WTC11 (cell line): ENCODE data around the gene PRPF8. TPM values are rescaled to one million over a fixed set of nuclear protein-coding genes. Genes with fewer than 3 reads are reported as not detected.

Experiments used
- ATAC-seq: fragments of 200-7000 bp; cut with Tn5 transposase; 2 replicates; pipeline ENCODE4 v1.10.0; 2021; ENCODE audit warnings: mild to moderate bottlenecking, moderate library complexity
- CTCF ChIA-PET: fragments of 300-600 bp; sonication (Branson Sonifier 250); formaldehyde crosslinking; loops from one replicate; lab custom pipeline; 2021; ENCODE audit warnings: antibody characterized with exemption; lab: Charles Lee
- POLR2A ChIA-PET: fragments of 350-600 bp; sonication (Branson Sonifier 250); formaldehyde crosslinking; loops from one replicate; lab custom pipeline; 2021; ENCODE audit warnings: antibody characterized with exemption; lab: Charles Lee
- DNase-seq: peaks from one replicate; pipeline ENCODE4 v3.0.0; 2021; ENCODE audit warnings: low spot score
- H3K27ac Mint-ChIP-seq: 2 replicates; pipeline ENCODE4 v1.8.0; 2021; ENCODE audit warnings: mixed read lengths
- H3K27me3 Mint-ChIP-seq: 2 replicates; pipeline ENCODE4 v1.8.0; 2021; ENCODE audit warnings: low read depth, mild to moderate bottlenecking, moderate library complexity, mixed read lengths
- H3K36me3 Mint-ChIP-seq: 2 replicates; pipeline ENCODE4 v1.8.0; 2021; ENCODE audit warnings: mixed read lengths
- H3K4me1 Mint-ChIP-seq: 2 replicates; pipeline ENCODE4 v1.8.0; 2022; ENCODE audit warnings: mixed read lengths
- H3K4me3 Mint-ChIP-seq: 2 replicates; pipeline ENCODE4 v1.8.0; 2021; ENCODE audit warnings: mild to moderate bottlenecking, moderate library complexity, mixed read lengths
- H3K9me3 Mint-ChIP-seq: 2 replicates; pipeline ENCODE4 v1.8.0; 2021; ENCODE audit warnings: mixed read lengths
- ESRRA ChIP-seq: sonication (generic); formaldehyde crosslinking; IDR thresholded peaks from 2 replicates; pipeline ENCODE4 v1.8.1; 2022; ENCODE audit warnings: mild to moderate bottlenecking, missing genetic modification reagents, borderline replicate concordance
- FOXJ3 ChIP-seq: sonication (generic); formaldehyde crosslinking; IDR thresholded peaks from 2 replicates; pipeline ENCODE4 v1.9.0; 2021; ENCODE audit warnings: missing genetic modification reagents, mild to moderate bottlenecking, borderline replicate concordance
- GABPB1 ChIP-seq: sonication (generic); formaldehyde crosslinking; IDR thresholded peaks from 2 replicates; pipeline ENCODE4 v1.8.1; 2023; ENCODE audit warnings: mild to moderate bottlenecking, missing genetic modification reagents
- HMGA2 ChIP-seq: fragments of 250-450 bp; sonication (Bioruptor Pico); IDR thresholded peaks from 2 replicates; pipeline ENCODE4 v1.4.0; 2021; ENCODE audit warnings: mild to moderate bottlenecking, moderate library complexity
- HMGXB4 ChIP-seq: sonication (generic); formaldehyde crosslinking; IDR thresholded peaks from 2 replicates; pipeline ENCODE4 v1.8.1; 2023; ENCODE audit warnings: mild to moderate bottlenecking, moderate library complexity, missing genetic modification reagents
- MYBL2 ChIP-seq: sonication (generic); formaldehyde crosslinking; IDR thresholded peaks from 2 replicates; pipeline ENCODE4 v1.8.1; 2023; ENCODE audit warnings: mild to moderate bottlenecking, moderate library complexity, missing genetic modification reagents
- NR2C2 ChIP-seq: sonication (generic); formaldehyde crosslinking; IDR thresholded peaks from 2 replicates; pipeline ENCODE4 v1.8.0; 2022; ENCODE audit warnings: mild to moderate bottlenecking, missing genetic modification reagents
- SMAD4 ChIP-seq: sonication (generic); formaldehyde crosslinking; IDR thresholded peaks from 2 replicates; pipeline ENCODE4 v1.8.0; 2022; ENCODE audit warnings: mild to moderate bottlenecking, missing genetic modification reagents
- SP1 ChIP-seq: sonication (generic); formaldehyde crosslinking; conservative IDR thresholded peaks from 2 replicates; pipeline ENCODE4 v1.8.1; 2022; ENCODE audit warnings: missing genetic modification reagents
- TEAD1 ChIP-seq: sonication (generic); formaldehyde crosslinking; IDR thresholded peaks from 2 replicates; pipeline ENCODE4 v1.8.0; 2022; ENCODE audit warnings: mild to moderate bottlenecking, missing genetic modification reagents
- TP53 ChIP-seq: sonication (generic); formaldehyde crosslinking; IDR thresholded peaks from 2 replicates; pipeline ENCODE4 v1.8.1; 2023; ENCODE audit warnings: mild to moderate bottlenecking, missing genetic modification reagents
- ZNF263 ChIP-seq: sonication (generic); formaldehyde crosslinking; IDR thresholded peaks from 2 replicates; pipeline ENCODE4 v1.8.1; 2022; ENCODE audit warnings: low read depth, mild to moderate bottlenecking, moderate library complexity, missing genetic modification reagents
- total RNA-seq: library from RNA; stranded (reverse); gene quantifications from 3 replicates; pipeline ENCODE4 v1.2.3, GENCODE V29; 2021
- TF ChIP-seq, protein P1 (sequence below): sonication (generic); formaldehyde crosslinking; IDR thresholded peaks from 2 replicates; pipeline ENCODE4 v1.8.0; 2023; ENCODE audit warnings: mild to moderate bottlenecking, missing genetic modification reagents
- TF ChIP-seq, protein P2 (sequence below): sonication (generic); formaldehyde crosslinking; IDR thresholded peaks from 2 replicates; pipeline ENCODE4 v1.8.1; 2022; ENCODE audit warnings: low read depth, missing genetic modification reagents, borderline replicate concordance
- TF ChIP-seq, protein P3 (sequence below): sonication (generic); formaldehyde crosslinking; IDR thresholded peaks from 2 replicates; pipeline ENCODE4 v1.8.0; 2022; ENCODE audit warnings: missing genetic modification reagents
- TF ChIP-seq, protein P4 (sequence below): sonication (generic); formaldehyde crosslinking; IDR thresholded peaks from 2 replicates; pipeline ENCODE4 v1.8.0; 2023; ENCODE audit warnings: missing genetic modification reagents, mild to moderate bottlenecking, borderline replicate concordance
- TF ChIP-seq, protein P5 (sequence below): fragments of 200-600 bp; IDR thresholded peaks from 2 replicates; pipeline ENCODE4 v1.8.0; 2022; ENCODE audit warnings: antibody characterized with exemption

PRPF8 gene
- total RNA-seq, 1 experiment from 2014 or later: 388 TPM

- no peak for DNase-seq
- no peak for ATAC-seq
- TF ChIP-seq TP53 (CRISPR knock-in tag): no peak
- TF ChIP-seq, protein P1, sequence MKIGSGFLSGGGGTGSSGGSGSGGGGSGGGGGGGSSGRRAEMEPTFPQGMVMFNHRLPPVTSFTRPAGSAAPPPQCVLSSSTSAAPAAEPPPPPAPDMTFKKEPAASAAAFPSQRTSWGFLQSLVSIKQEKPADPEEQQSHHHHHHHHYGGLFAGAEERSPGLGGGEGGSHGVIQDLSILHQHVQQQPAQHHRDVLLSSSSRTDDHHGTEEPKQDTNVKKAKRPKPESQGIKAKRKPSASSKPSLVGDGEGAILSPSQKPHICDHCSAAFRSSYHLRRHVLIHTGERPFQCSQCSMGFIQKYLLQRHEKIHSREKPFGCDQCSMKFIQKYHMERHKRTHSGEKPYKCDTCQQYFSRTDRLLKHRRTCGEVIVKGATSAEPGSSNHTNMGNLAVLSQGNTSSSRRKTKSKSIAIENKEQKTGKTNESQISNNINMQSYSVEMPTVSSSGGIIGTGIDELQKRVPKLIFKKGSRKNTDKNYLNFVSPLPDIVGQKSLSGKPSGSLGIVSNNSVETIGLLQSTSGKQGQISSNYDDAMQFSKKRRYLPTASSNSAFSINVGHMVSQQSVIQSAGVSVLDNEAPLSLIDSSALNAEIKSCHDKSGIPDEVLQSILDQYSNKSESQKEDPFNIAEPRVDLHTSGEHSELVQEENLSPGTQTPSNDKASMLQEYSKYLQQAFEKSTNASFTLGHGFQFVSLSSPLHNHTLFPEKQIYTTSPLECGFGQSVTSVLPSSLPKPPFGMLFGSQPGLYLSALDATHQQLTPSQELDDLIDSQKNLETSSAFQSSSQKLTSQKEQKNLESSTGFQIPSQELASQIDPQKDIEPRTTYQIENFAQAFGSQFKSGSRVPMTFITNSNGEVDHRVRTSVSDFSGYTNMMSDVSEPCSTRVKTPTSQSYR (CRISPR knock-in tag): no peak
- no peak for TF ChIP-seq FOXJ3 (CRISPR knock-in tag)
- no peak for TF ChIP-seq TEAD1
- TF ChIP-seq, protein P2, sequence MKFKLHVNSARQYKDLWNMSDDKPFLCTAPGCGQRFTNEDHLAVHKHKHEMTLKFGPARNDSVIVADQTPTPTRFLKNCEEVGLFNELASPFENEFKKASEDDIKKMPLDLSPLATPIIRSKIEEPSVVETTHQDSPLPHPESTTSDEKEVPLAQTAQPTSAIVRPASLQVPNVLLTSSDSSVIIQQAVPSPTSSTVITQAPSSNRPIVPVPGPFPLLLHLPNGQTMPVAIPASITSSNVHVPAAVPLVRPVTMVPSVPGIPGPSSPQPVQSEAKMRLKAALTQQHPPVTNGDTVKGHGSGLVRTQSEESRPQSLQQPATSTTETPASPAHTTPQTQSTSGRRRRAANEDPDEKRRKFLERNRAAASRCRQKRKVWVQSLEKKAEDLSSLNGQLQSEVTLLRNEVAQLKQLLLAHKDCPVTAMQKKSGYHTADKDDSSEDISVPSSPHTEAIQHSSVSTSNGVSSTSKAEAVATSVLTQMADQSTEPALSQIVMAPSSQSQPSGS (CRISPR knock-in tag): no peak
- no peak for TF ChIP-seq ZNF263
- TF ChIP-seq HMGXB4 (CRISPR knock-in tag): no peak
- TF ChIP-seq, protein P3, sequence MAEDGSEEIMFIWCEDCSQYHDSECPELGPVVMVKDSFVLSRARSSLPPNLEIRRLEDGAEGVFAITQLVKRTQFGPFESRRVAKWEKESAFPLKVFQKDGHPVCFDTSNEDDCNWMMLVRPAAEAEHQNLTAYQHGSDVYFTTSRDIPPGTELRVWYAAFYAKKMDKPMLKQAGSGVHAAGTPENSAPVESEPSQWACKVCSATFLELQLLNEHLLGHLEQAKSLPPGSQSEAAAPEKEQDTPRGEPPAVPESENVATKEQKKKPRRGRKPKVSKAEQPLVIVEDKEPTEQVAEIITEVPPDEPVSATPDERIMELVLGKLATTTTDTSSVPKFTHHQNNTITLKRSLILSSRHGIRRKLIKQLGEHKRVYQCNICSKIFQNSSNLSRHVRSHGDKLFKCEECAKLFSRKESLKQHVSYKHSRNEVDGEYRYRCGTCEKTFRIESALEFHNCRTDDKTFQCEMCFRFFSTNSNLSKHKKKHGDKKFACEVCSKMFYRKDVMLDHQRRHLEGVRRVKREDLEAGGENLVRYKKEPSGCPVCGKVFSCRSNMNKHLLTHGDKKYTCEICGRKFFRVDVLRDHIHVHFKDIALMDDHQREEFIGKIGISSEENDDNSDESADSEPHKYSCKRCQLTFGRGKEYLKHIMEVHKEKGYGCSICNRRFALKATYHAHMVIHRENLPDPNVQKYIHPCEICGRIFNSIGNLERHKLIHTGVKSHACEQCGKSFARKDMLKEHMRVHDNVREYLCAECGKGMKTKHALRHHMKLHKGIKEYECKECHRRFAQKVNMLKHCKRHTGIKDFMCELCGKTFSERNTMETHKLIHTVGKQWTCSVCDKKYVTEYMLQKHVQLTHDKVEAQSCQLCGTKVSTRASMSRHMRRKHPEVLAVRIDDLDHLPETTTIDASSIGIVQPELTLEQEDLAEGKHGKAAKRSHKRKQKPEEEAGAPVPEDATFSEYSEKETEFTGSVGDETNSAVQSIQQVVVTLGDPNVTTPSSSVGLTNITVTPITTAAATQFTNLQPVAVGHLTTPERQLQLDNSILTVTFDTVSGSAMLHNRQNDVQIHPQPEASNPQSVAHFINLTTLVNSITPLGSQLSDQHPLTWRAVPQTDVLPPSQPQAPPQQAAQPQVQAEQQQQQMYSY (CRISPR knock-in tag): no peak
- no peak for TF ChIP-seq SMAD4 (CRISPR knock-in tag)
- Mint-ChIP-seq H3K4me1 (no peaks in the 10 kb centered on the region), H3K27me3 (no peaks in the 10 kb centered on the region), H3K36me3 (peaks cover 3% of the 10 kb centered on the region), H3K9me3 (no peaks in the 10 kb centered on the region), H3K27ac (no peak overlapping the region; the same call in 1 of the 2 replicates), H3K4me3 (no peak overlapping the region)
- ChIA-PET CTCF (interaction anchor here (1.1 kb wide), 1 partner anchor 10 kb away, joined by 3 read pairs; no protein-coding TSS in a partner anchor), POLR2A (interaction anchor here (0.6 to 1.2 kb wide), 3 partner anchors 13 to 65 kb away, joined by 3 read pairs; no protein-coding TSS in a partner anchor)
These were observed 48.2 kb upstream of the PRPF8 start for GRCh38 chr17:1732833-1733321.

- Mint-ChIP-seq H3K4me3 (no peak overlapping the region), H3K9me3 (no peaks in the 10 kb centered on the region), H3K36me3 (peaks cover 3% of the 10 kb centered on the region), H3K27me3 (no peaks in the 10 kb centered on the region), H3K4me1 (no peaks in the 10 kb centered on the region), H3K27ac (no peak overlapping the region)
- no peak for ATAC-seq
- ChIA-PET POLR2A (interaction anchor here (0.5 to 1.2 kb wide), 3 partner anchors 14 to 96 kb away, joined by 3 read pairs; no protein-coding TSS in a partner anchor), CTCF (interaction anchor here (0.6 to 0.9 kb wide), 2 partner anchors 51 to 805 kb away, joined by 3 to 4 read pairs; no protein-coding TSS in a partner anchor)
- no peak for DNase-seq
- TF ChIP-seq, protein P4, sequence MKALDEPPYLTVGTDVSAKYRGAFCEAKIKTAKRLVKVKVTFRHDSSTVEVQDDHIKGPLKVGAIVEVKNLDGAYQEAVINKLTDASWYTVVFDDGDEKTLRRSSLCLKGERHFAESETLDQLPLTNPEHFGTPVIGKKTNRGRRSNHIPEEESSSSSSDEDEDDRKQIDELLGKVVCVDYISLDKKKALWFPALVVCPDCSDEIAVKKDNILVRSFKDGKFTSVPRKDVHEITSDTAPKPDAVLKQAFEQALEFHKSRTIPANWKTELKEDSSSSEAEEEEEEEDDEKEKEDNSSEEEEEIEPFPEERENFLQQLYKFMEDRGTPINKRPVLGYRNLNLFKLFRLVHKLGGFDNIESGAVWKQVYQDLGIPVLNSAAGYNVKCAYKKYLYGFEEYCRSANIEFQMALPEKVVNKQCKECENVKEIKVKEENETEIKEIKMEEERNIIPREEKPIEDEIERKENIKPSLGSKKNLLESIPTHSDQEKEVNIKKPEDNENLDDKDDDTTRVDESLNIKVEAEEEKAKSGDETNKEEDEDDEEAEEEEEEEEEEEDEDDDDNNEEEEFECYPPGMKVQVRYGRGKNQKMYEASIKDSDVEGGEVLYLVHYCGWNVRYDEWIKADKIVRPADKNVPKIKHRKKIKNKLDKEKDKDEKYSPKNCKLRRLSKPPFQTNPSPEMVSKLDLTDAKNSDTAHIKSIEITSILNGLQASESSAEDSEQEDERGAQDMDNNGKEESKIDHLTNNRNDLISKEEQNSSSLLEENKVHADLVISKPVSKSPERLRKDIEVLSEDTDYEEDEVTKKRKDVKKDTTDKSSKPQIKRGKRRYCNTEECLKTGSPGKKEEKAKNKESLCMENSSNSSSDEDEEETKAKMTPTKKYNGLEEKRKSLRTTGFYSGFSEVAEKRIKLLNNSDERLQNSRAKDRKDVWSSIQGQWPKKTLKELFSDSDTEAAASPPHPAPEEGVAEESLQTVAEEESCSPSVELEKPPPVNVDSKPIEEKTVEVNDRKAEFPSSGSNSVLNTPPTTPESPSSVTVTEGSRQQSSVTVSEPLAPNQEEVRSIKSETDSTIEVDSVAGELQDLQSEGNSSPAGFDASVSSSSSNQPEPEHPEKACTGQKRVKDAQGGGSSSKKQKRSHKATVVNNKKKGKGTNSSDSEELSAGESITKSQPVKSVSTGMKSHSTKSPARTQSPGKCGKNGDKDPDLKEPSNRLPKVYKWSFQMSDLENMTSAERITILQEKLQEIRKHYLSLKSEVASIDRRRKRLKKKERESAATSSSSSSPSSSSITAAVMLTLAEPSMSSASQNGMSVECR (CRISPR knock-in tag): no peak
- TF ChIP-seq MYBL2 (CRISPR knock-in tag) (no peak), SP1 (CRISPR knock-in tag) (no peak), TP53 (CRISPR knock-in tag) (no peak), ESRRA (CRISPR knock-in tag) (no peak), FOXJ3 (CRISPR knock-in tag) (no peak), HMGA2 (CRISPR knock-in tag) (no peak), GABPB1 (CRISPR knock-in tag) (no peak), NR2C2 (no peak)
- TF ChIP-seq, protein P5, sequence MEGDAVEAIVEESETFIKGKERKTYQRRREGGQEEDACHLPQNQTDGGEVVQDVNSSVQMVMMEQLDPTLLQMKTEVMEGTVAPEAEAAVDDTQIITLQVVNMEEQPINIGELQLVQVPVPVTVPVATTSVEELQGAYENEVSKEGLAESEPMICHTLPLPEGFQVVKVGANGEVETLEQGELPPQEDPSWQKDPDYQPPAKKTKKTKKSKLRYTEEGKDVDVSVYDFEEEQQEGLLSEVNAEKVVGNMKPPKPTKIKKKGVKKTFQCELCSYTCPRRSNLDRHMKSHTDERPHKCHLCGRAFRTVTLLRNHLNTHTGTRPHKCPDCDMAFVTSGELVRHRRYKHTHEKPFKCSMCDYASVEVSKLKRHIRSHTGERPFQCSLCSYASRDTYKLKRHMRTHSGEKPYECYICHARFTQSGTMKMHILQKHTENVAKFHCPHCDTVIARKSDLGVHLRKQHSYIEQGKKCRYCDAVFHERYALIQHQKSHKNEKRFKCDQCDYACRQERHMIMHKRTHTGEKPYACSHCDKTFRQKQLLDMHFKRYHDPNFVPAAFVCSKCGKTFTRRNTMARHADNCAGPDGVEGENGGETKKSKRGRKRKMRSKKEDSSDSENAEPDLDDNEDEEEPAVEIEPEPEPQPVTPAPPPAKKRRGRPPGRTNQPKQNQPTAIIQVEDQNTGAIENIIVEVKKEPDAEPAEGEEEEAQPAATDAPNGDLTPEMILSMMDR: no peak
These were observed 47.7 kb upstream of the PRPF8 start for GRCh38 chr17:1732241-1732832.
